H1 (cell line): ENCODE measurements around the gene PRKCH. TPM values are rescaled to one million over a fixed set of nuclear protein-coding genes. Genes with fewer than 3 reads are reported as not detected.

Source experiments
- CTCF ChIA-PET: fragments of 300-600 bp; sonication (Branson Sonifier 250); formaldehyde crosslinking; loops from one replicate; lab custom pipeline; 2021; ENCODE audit not compliant: partially characterized antibody; lab: Charles Lee
- POLR2A ChIA-PET: fragments of 300-600 bp; sonication (Branson Sonifier 250); formaldehyde crosslinking; loops from one replicate; lab custom pipeline; 2021; ENCODE audit warnings: inconsistent platforms; ENCODE audit not compliant: partially characterized antibody; lab: Charles Lee
- DNase-seq, 2 experiments: peaks; one replicate each; pipeline versions ENCODE4 v3.0.0 to v3.0.0-alpha.2; 2010 to 2022; ENCODE audit warnings: low spot score in 2 of 2, low read depth in 1 of 2, mixed read lengths in 1 of 2
- FAIRE-seq: peaks from 2 replicates; lab custom pipeline; 2011; peaks lifted over from hg19 to GRCh38; lab: Jason Lieb, UNC
- H2AFZ ChIP-seq: 2 replicates; pipeline ENCODE4 v1.8.1; 2012; ENCODE audit warnings: low read length, inconsistent platforms
- H2AK5ac ChIP-seq: 2 replicates; pipeline ENCODE4 v1.6.1; 2013; ENCODE audit warnings: low read depth, low read length
- H2BK120ac ChIP-seq: replicated peaks from 2 replicates; pipeline ENCODE3; 2013; ENCODE audit warnings: low read depth, low read length, inconsistent platforms
- H2BK12ac ChIP-seq: 2 replicates; pipeline ENCODE4 v1.6.1; 2013; ENCODE audit warnings: low read depth, low read length
- H2BK15ac ChIP-seq: 2 replicates; pipeline ENCODE4 v1.6.1; 2013; ENCODE audit warnings: low read length
- H2BK20ac ChIP-seq: 2 replicates; pipeline ENCODE4 v1.6.1; 2013; ENCODE audit warnings: low read length
- H2BK5ac ChIP-seq: 2 replicates; pipeline ENCODE4 v1.6.1; 2013; ENCODE audit warnings: low read depth, low read length
- H3K14ac ChIP-seq: 2 replicates; pipeline ENCODE4 v1.6.1; 2013; ENCODE audit warnings: inconsistent platforms; ENCODE audit not compliant: insufficient read length
- H3K18ac ChIP-seq: 2 replicates; pipeline ENCODE4 v1.6.1; 2013; ENCODE audit warnings: low read length; ENCODE audit errors: extremely low read depth
- H3K23ac ChIP-seq: 2 replicates; pipeline ENCODE4 v1.6.1; 2013; ENCODE audit warnings: inconsistent platforms; ENCODE audit not compliant: insufficient read length
- H3K23me2 ChIP-seq: 2 replicates; pipeline ENCODE4 v1.6.1; 2013; ENCODE audit warnings: low read depth, low read length
- H3K27ac ChIP-seq: 2 replicates; pipeline ENCODE4 v1.6.1; 2011; ENCODE audit warnings: low read depth, low read length, inconsistent platforms
- H3K27me3 ChIP-seq, 4 experiments: replicated peaks in 1 of 4; 1 replicate in 1 of 4; 2 replicates in 3 of 4; pipeline versions ENCODE4 v1.6.1 to v1.8.1; 2011 to 2013; ENCODE audit warnings: low read length in 3 of 4, mild to moderate bottlenecking in 3 of 4, inconsistent platforms in 2 of 4, mixed read lengths in 2 of 4, moderate library complexity in 1 of 4; ENCODE audit not compliant: control insufficient read depth in 3 of 4, insufficient read depth in 3 of 4; ENCODE audit errors: extremely low read depth in 1 of 4
- H3K36me3 ChIP-seq, 4 experiments: 2 replicates each; pipeline versions ENCODE4 v1.6.1 to v1.8.1; 2011 to 2013; ENCODE audit warnings: mild to moderate bottlenecking in 4 of 4, low read length in 3 of 4, moderate library complexity in 2 of 4, control low read depth in 1 of 4, inconsistent platforms in 1 of 4; ENCODE audit not compliant: insufficient read depth in 4 of 4, control insufficient read depth in 2 of 4
- H3K4ac ChIP-seq: replicated peaks from 2 replicates; pipeline ENCODE3; 2013; ENCODE audit warnings: low read length, low read depth, mixed read lengths, inconsistent platforms; ENCODE audit not compliant: insufficient read length
- H3K4me1 ChIP-seq, 4 experiments: replicated peaks in 1 of 4; 1 replicate in 1 of 4; 2 replicates in 3 of 4; pipeline versions ENCODE4 v1.6.1 to v1.8.1; 2011 to 2013; ENCODE audit warnings: low read length in 3 of 4, inconsistent platforms in 2 of 4, mixed read lengths in 1 of 4; ENCODE audit not compliant: insufficient read depth in 4 of 4, control insufficient read depth in 3 of 4
- H3K4me2 ChIP-seq, 2 experiments: 2 replicates each; pipeline versions ENCODE4 v1.6.1 to v1.8.1; 2011 to 2013; ENCODE audit warnings: low read depth in 2 of 2, low read length in 2 of 2, control low read depth in 1 of 2, inconsistent platforms in 1 of 2, mild to moderate bottlenecking in 1 of 2; ENCODE audit not compliant: insufficient read depth in 1 of 2
- H3K4me3 ChIP-seq, 4 experiments: fragments of 200-600, 300-600 bp in 1 of 4; sonication (generic), shearing (Covaris generic), sonication (Bioruptor Twin) in 1 of 4; 2 replicates each; pipeline versions ENCODE4 v1.5.1 to v1.8.1; 2011 to 2016; ENCODE audit warnings: low read length in 4 of 4, low read depth in 3 of 4, control low read depth in 2 of 4, inconsistent platforms in 2 of 4, mild to moderate bottlenecking in 2 of 4, mixed read lengths in 1 of 4, moderate library complexity in 1 of 4; ENCODE audit not compliant: insufficient read depth in 2 of 4; ENCODE audit errors: extremely low read depth in 1 of 4
- H3K56ac ChIP-seq: replicated peaks from 2 replicates; pipeline ENCODE3; 2013; ENCODE audit warnings: low read depth, mild to moderate bottlenecking, mixed read lengths, low read length, inconsistent platforms; ENCODE audit not compliant: insufficient read length
- H3K79me1 ChIP-seq: 2 replicates; pipeline ENCODE4 v1.6.1; 2013; ENCODE audit warnings: low read depth, low read length, control low read depth
- H3K79me2 ChIP-seq, 2 experiments: 2 replicates each; pipeline versions ENCODE4 v1.6.1 to v1.8.1; 2012 to 2013; ENCODE audit warnings: low read length in 2 of 2, mild to moderate bottlenecking in 2 of 2, inconsistent platforms in 1 of 2; ENCODE audit not compliant: insufficient read depth in 2 of 2, control insufficient read depth in 1 of 2
- H3K9ac ChIP-seq, 4 experiments: replicated peaks in 1 of 4; 1 replicate in 1 of 4; 2 replicates in 3 of 4; pipeline versions ENCODE4 v1.6.1 to v1.8.1; 2011 to 2013; ENCODE audit warnings: low read depth in 3 of 4, low read length in 3 of 4, control low read depth in 2 of 4, mild to moderate bottlenecking in 2 of 4, moderate library complexity in 2 of 4, inconsistent platforms in 1 of 4; ENCODE audit errors: extremely low read depth in 1 of 4
- H3K9me3 ChIP-seq, 2 experiments: 2 replicates each; pipeline versions ENCODE4 v1.6.1 to v1.8.1; 2012 to 2013; ENCODE audit warnings: mild to moderate bottlenecking in 2 of 2, moderate library complexity in 2 of 2, control low read depth in 1 of 2, inconsistent platforms in 1 of 2, low read depth in 1 of 2, low read length in 1 of 2, mixed read lengths in 1 of 2; ENCODE audit not compliant: insufficient read depth in 2 of 2
- H4K20me1 ChIP-seq, 2 experiments: replicated peaks in 1 of 2; 2 replicates each; pipeline versions ENCODE3 to v1.8.1; 2011 to 2013; ENCODE audit warnings: inconsistent platforms in 2 of 2, low read length in 2 of 2, mild to moderate bottlenecking in 1 of 2; ENCODE audit not compliant: insufficient read depth in 2 of 2, control insufficient read depth in 1 of 2
- H4K5ac ChIP-seq: 2 replicates; pipeline ENCODE4 v1.6.1; 2013; ENCODE audit warnings: low read length, low read depth, mixed read lengths, inconsistent platforms; ENCODE audit not compliant: insufficient read length
- H4K8ac ChIP-seq: 2 replicates; pipeline ENCODE4 v1.8.0; 2013; ENCODE audit warnings: mild to moderate bottlenecking, moderate library complexity, low read length, inconsistent platforms; ENCODE audit not compliant: insufficient read depth; ENCODE audit errors: extremely low read depth
- H4K91ac ChIP-seq: replicated peaks from 2 replicates; pipeline ENCODE3; 2013; ENCODE audit warnings: low read length, mixed read lengths, inconsistent platforms; ENCODE audit not compliant: insufficient read length
- CHD2 ChIP-seq: IDR thresholded peaks from 2 replicates; pipeline ENCODE4 v1.6.1; 2012; ENCODE audit warnings: low read length, improper control_type of control experiment
- CTBP2 ChIP-seq: IDR thresholded peaks from 2 replicates; pipeline ENCODE4 v1.7.0; 2011; ENCODE audit warnings: borderline replicate concordance, mild to moderate bottlenecking, moderate library complexity, mixed read lengths, low read length; ENCODE audit not compliant: insufficient read depth, insufficient read length
- FOSL1 ChIP-seq: IDR thresholded peaks from 2 replicates; pipeline ENCODE4 v1.6.1; 2011; ENCODE audit warnings: mild to moderate bottlenecking, low read depth, low read length, moderate library complexity; ENCODE audit not compliant: insufficient read depth
- NRF1 ChIP-seq: IDR thresholded peaks from 2 replicates; pipeline ENCODE4 v1.6.1; 2011; ENCODE audit warnings: mild to moderate bottlenecking, low read depth, low read length, improper control_type of control experiment
- SAP30 ChIP-seq: fragments of 300-600 bp; sonication (generic); IDR thresholded peaks from 2 replicates; pipeline ENCODE4 v1.7.1; 2012; ENCODE audit warnings: low read length, moderate library complexity, mild to moderate bottlenecking, inconsistent platforms; ENCODE audit not compliant: insufficient read depth, insufficient replicate concordance
- SIN3A ChIP-seq, 2 experiments: IDR thresholded peaks in 1 of 2; conservative IDR thresholded peaks in 1 of 2; 2 replicates each; pipeline ENCODE4 v1.6.1; 2011 to 2012; ENCODE audit warnings: low read length in 2 of 2, improper control_type of control experiment in 1 of 2, low read depth in 1 of 2, mild to moderate bottlenecking in 1 of 2
- SP1 ChIP-seq: IDR thresholded peaks from 2 replicates; pipeline ENCODE4 v1.6.1; 2011; ENCODE audit warnings: low read depth, low read length
- SP2 ChIP-seq: IDR thresholded peaks from 2 replicates; pipeline ENCODE4 v1.6.1; 2012; ENCODE audit warnings: mild to moderate bottlenecking, low read length, inconsistent platforms
- TEAD4 ChIP-seq: IDR thresholded peaks from 2 replicates; pipeline ENCODE4 v1.6.1; 2012; ENCODE audit warnings: low read depth, low read length, inconsistent platforms, mixed read lengths
- ZNF274 ChIP-seq: IDR thresholded peaks from 2 replicates; pipeline ENCODE4 v1.7.0; 2012; ENCODE audit warnings: low read length, borderline replicate concordance; ENCODE audit errors: extremely low read depth
- WGBS, 2 experiments: shearing (Covaris generic) in 1 of 2; methylation state at CpG; one replicate each; pipeline versions ENCODE4 v1.1.6 to v1.1.7; 2013 to 2015; ENCODE audit warnings: low lambda C conversion rate in 2 of 2, mixed read lengths in 2 of 2, inconsistent platforms in 1 of 2, low coverage in 1 of 2, missing lambda C conversion rate in 1 of 2; ENCODE audit not compliant: insufficient replicate concordance in 2 of 2, insufficient coverage in 1 of 2, insufficient read length in 1 of 2; ENCODE audit errors: extremely low coverage in 1 of 2, missing lambda C conversion rate in 1 of 2; 5-methylcytosine and 5-hydroxymethylcytosine counted together
- polyA plus RNA-seq, 7 experiments: library from polyadenylated mRNA; depleted of rRNA in 3 of 7; stranded (reverse) in 5 of 7; unstranded in 2 of 7; fragments of >200 nt in 5 of 7; fragments of 200-250 nt in 2 of 7; gene quantifications; 1 replicate in 5 of 7; 2 replicates in 1 of 7; 4 replicates in 1 of 7; pipeline versions ENCODE4 v1.2.1 to v1.2.3, GENCODE V29; 2011 to 2013; ENCODE audit warnings: missing spikeins in 2 of 7, mixed read lengths in 2 of 7
- total RNA-seq: library from RNA; stranded (reverse); fragmentation: NEBNext Ultra II Directional; extraction: Animal tissue kit (Norgen Biotek cat#: 25700); gene quantifications from 2 replicates; pipeline ENCODE4 v1.2.1, GENCODE V29; 2021
- TF ChIP-seq, protein P1 (sequence below): IDR thresholded peaks from 2 replicates; pipeline ENCODE4 v1.6.1; 2012; ENCODE audit warnings: inconsistent platforms

Gene PRKCH
- total and polyA plus RNA-seq, 2 of the 8 experiments (the other 6 are each of a cell fraction or from before 2014, with no cell fraction given): 6.4 to 7.0 TPM

DNA sequence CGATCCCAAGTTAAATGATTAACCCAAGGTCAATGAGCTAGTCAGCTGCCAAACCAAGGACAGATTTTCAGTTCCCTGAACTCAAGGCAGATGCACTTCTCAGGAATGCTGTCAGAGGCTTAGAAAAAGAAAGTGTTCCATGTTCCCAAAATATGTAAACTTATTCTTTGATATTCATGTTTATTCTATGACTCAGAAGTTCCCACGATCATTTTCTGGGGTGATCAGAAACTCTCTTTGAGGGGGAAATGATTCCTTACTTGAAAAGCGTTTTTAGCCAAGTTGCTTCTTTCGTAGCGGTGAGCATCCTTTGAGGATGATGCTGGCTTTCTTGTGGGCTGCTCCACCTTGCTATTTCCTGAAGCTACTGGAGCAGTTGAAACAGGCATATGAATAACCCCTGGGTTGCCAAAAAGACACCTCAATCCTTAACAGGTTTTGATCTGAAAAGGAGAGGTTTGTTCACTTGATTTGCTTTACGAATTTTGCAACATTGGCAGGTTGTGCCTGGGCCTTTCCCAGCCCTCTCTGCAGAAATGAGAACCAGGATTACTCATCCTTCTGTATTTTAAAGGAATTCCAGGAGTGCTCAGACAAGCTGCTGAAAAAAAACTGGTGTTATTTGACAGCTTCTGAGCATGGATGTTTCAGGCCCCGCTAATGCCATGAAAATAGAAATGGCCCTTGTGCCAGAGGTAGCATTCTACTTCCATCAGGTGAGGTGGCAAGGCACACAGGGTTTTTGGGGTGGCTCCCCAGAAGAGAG, 252.6 kb downstream of the PRKCH start:
- no peak overlapping the region for H2BK12ac ChIP-seq
- no peak overlapping the region for H2AFZ ChIP-seq
- no peaks in the 10 kb centered on the region for H3K36me3 ChIP-seq
- H2BK5ac ChIP-seq: no peak overlapping the region
- H4K91ac ChIP-seq: no peak overlapping the region
- no peaks in the 10 kb centered on the region for H3K9me3 ChIP-seq
- no peaks in the 10 kb centered on the region for H3K79me1 ChIP-seq
- peaks cover under 1 to 5% (median 2%) of the 10 kb centered on the region in 4 experiments; a peak in 4 of 7 replicates for H3K4me1 ChIP-seq
- no peak overlapping the region for H3K14ac ChIP-seq
- ChIA-PET POLR2A (no interaction called here), CTCF (interaction anchor here (0.7 to 1.3 kb wide), 6 partner anchors 10 to 264 kb away, joined by 3 to 5 read pairs (median 3); no protein-coding TSS in a partner anchor)
- H3K4me3 ChIP-seq: no peak overlapping the region
- H3K23me2 ChIP-seq: 0 out of 2 replicates have a peak, but pooled peaks cover 2% of the 10 kb centered on the region
- H3K4ac ChIP-seq: no peak overlapping the region
- peaks cover 0 to 4% (median under 1%) of the 10 kb centered on the region in 4 experiments; a peak in 4 of 7 replicates for H3K27me3 ChIP-seq
- no peak for FAIRE-seq
- no peak overlapping the region for H4K8ac ChIP-seq
- H3K27ac ChIP-seq: no peak overlapping the region
- H3K18ac ChIP-seq: no peak overlapping the region
- H4K20me1 ChIP-seq: no peaks in the 10 kb centered on the region
- H2AK5ac ChIP-seq: no peak overlapping the region
- H3K9ac ChIP-seq: no peak overlapping the region
- 84% methylated on average over 7 of the region's 7 CpGs; no CpG with 5 or more reads in 1 of the 2 experiments for WGBS, 2 experiments
- no peak for DNase-seq
- H4K5ac ChIP-seq: no peak overlapping the region
- no peak overlapping the region for H3K56ac ChIP-seq
- H2BK15ac ChIP-seq: no peak overlapping the region
- no peak overlapping the region for H2BK120ac ChIP-seq
- H3K23ac ChIP-seq: no peak overlapping the region
- H3K79me2 ChIP-seq: no peaks in the 10 kb centered on the region
- H2BK20ac ChIP-seq: no peak overlapping the region
- H3K4me2 ChIP-seq: no peak overlapping the region
- TF ChIP-seq TEAD4 (no peak), CHD2 (no peak), ZNF274 (no peak), NRF1 (no peak), FOSL1 (no peak), CTBP2 (no peak), SIN3A (conservative IDR thresholded peaks at IDR 0.05 in 1 of 2, IDR thresholded peaks at IDR 0.05 in 1 of 2; ENCODE audit: low read depth in 1 of 2, low read length in 2 of 2) (no peak), SP2 (no peak), SP1 (no peak), SAP30 (no peak)
- TF ChIP-seq, protein P1, sequence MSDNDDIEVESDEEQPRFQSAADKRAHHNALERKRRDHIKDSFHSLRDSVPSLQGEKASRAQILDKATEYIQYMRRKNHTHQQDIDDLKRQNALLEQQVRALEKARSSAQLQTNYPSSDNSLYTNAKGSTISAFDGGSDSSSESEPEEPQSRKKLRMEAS: no peak
